Fibroblast of gingiva (primary cell): ENCODE data around the gene C7orf25.
A peak's percentile ranks its signal among the peaks of the same experiment; 100 is the strongest.
"Not testable (repeated sequence)": the region's sequence is repeated elsewhere in the genome, so short reads cannot be mapped to it uniquely, and the experiment has no call there.

Experiments used
- DNase-seq: peaks from one replicate; pipeline ENCODE4 v3.0.0-alpha.2; 2011; ENCODE audit warnings: low read depth

Gene C7orf25

DNA sequence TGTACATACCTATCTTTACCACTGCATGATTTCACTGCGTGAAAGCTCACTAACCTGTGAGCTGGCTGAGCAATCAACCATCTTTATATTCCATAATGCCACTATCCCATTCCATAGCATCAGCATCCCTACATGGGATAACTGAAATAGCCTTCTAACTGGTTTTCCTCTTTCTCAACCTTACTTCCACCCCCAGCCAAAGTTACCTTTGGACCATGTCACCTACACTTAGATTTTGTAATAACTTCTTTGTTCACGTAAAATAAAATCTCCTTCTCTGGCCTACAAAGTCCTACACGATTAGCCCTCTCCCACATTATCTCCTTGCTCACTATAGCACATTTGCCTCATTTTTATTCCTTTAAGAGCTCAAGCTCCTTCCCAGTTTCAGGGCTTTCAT is 17.6 kb upstream of the C7orf25 start:
- DNase-seq = no peak

DNA sequence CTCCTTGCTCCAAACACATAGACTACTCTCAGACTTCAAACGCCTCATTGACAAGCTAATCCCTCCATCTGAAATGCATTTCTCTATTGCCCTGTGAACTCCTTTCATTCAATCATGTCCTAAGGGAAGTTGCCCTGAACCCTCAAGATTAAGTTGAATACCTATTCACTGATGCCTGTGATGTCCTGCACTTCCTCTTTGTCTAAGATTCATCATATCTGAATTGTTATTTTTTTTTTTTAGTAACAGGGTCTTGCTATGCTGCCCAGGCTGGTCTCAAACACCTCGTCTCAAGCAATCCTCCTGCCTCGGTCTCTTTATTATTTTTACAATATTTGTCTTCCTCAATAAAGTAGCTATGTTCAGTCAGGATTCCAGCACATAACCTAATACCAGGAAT is 16.9 kb upstream of the C7orf25 start:
- DNase-seq = no peak

DNA sequence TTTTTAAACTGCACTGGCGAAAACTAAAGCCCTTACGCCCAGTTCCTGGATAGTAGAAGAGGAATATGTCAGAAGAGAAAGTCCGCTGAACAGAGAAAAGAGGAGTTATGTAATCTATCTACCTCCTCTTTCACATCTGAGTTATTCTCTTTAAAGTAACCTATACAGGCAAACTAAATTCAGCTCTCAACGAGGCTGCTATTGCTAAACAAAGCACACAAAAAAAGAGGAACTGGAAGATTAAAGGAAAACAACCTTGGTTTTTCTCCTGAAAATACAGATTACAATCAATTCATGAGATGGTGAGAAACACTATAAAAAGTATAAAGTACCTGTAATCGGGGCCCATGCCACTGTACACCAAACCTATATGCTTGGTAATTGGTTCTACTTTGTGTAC is 14.3 kb upstream of the C7orf25 start:
- DNase-seq = no peak

DNA sequence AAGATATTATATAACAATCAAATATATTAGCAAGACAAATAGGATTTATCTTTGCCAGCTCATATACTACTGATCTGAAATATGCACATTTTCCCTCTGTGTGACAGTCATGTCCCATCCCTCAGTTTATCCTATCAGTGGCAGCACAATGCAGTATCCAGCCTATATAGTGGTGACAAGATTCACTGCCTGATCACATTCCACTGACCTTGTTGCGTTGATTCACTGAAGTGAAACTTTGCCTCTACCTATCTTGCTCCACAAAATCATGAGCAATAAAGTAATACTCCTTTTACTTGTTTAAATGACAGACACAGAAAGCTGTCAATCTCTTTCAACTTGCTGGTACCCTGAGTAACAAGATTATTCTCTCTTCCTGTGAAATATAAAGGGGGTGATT is 13.8 kb upstream of the C7orf25 start:
- no peak for DNase-seq

DNA sequence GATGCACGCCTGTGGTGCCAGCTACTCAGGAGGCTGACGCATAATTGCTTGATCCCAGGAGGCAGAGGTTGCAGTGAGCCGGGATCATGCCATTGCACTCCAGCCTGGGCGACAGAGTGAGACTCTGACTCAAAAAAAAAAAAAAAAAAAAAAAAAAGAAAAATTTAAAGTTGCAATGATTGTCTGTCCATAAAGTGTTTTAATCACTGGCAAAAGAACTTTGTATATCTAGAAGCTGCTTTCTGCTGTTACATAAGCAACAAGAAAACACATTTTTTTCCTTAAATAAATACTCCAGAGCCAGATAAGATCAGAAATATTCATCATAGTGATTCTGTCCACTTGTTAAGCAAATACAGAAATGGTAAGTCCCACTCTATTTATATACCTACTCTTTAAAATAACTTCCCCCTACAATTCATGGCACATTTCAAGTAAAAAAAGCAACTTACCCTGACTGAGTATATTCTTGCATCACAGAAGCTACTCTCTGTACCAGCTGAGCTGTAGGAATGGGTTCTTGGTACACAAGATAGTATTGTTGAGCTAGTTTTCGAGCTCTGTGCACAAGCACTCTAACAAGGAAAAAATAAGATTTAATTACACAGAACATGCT is 12.5 kb upstream of the C7orf25 start:
- no peak for DNase-seq

DNA sequence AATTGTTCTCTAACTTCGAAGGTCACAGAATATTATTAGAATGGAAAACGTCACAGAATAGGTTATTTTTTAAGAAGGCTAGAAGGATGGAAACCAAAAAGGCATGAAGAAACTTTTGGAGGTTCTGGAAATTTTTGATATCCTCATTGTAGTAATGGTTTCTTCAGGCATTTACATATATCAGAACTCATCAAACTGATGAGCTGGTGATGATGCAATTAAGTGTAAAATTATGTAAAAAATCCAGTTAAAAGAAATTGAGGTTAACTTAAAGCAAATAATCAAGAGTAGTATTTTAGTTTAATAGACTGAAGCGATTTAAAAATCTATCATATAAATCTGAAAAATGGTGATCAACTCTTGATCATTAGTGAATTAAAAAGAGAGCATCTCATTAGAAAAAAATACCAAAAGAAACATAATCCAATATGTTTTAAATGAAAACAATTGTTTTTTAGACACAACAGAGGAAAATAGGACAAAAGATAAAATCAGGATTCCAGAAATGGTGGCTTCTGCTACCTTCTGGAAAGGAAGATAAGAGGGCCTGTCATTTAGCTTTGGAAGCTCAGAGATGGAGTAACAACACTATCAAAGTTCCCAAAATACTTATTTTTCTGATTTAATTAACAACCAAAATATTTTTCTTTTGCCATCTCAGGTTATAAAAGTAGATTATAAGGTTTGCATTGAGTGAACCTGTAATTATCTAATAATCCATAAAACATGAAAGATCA is 10.3 kb upstream of the C7orf25 start:
- DNase-seq = no peak

DNA sequence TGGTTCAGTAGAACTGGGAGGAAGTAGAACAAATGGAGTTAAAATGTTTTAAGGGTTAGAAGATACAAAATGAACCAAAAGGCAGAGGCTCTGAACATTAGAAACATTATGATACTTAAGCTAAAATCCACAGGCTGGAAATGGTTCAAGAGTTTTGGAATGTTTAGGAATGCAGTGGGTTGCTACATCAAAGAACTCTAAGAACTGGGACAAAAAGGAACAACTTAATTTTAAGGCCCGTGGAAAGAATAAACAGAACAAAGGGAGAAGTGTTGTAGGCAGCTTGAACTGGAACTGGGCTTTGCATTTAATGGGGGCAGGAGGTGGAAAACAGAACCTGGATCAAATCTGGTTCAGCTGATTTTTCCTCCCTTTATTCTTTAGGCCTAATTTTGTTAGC is 3.5 kb upstream of the C7orf25 start:
- peak; percentile 54 for DNase-seq

DNA sequence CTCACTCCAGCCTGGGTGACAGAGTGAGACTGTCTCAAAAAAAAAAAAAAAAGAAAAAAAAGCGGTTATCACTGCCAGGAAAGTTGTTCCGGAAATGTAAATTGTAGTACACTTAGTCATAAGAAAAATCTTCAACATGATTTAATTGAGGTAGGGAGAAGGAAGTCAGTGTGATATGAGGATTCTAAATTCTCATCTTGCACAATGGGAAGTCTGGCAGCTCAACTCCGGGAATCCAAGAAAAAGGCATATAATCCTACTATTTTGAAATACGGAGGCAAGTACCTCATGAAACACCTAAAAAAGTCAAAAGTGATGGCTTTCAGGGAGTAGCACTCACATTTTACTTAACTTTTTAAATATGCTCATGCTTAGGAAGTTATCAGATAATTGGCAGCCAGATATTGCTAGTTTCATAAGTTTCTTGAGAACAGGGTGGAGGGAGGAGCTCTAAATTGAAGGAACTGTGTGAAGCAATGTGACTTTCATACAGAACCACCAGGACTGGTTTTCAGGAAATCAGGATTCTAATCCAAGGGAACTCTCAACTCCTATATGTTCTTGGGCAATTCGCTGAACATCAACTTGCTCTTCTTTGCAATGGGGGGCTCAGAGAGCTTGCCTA is 2.7 kb upstream of the C7orf25 start:
- peak; percentile 64 for DNase-seq

DNA sequence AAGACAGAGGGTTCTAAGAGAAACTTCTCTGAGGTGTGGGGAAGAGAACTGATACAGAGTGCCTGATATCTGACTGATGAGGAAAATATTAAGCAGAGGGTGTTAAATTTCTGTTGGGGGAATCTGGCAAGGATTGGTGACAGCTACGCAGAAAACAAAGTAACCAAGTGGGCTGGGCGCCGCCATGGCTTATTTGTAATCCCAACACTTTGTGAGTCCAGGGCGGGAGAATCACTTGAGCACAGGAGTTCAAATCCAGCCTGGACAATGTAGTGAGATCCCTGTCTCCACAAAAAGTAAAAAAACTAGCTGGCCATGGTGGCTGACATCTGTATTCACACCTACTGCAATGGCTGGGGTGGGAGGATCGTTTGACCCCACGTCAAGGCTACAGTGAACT is 2.1 kb upstream of the C7orf25 start:
- no peak for DNase-seq

DNA sequence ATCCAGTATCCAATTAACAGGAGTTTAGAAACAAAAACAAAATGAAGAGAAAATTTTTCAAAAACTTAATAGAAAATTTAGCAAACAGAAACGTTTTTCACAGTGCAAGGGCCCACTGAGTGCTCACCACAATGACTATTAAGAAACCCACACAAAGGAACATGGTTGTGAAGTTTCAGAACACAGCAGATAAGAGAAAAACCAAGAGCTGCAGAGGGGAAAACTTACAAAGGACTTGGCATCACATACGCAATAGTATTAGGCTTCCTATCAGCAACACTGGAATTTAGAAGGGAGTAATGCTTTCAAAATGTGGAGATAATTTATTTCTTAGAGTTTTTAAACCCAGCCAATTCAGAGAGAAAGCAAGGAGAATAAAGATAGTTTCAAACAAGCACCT is 1.7 kb upstream of the C7orf25 start:
- DNase-seq = no peak

DNA sequence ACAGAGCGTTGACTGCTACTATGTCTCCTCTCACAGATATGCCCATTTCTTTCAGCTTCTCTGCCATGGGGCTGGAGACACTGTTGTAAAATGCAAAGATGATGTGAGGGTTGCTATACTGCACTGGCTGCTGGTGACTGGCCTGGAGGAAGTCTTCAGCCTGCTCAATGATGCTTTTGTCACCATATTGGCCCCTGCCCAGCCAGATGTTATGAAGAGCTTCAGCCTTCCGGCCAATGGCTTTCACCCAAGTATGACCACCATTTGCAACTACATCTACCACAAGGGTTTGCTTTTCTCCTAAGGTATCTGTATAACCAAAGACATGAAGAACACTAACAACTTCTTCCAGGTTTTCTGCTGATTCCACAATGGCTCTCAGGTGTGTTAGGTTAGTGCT is 1.6 kb downstream of the C7orf25 start:
- DNase-seq = no peak

DNA sequence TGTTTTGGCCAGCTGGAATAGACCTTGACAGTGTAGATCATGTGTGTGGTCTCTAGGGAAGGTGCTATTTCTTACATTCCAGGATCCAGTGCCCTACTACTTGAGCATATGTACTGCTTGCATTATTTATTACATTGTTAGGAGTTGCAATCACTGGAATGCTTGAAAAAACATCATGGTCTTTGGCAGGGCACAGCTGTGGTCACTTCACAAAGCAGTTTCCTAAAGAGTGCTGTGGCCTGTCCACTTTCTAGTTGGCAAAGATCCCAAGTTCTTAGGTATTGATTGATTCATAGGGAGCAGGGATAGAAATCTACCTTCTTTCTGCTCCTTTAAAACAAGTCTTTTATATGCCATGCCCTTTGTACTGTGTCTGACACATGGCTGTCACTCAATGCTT is 4.6 kb downstream of the C7orf25 start:
- DNase-seq = peak; percentile 49

DNA sequence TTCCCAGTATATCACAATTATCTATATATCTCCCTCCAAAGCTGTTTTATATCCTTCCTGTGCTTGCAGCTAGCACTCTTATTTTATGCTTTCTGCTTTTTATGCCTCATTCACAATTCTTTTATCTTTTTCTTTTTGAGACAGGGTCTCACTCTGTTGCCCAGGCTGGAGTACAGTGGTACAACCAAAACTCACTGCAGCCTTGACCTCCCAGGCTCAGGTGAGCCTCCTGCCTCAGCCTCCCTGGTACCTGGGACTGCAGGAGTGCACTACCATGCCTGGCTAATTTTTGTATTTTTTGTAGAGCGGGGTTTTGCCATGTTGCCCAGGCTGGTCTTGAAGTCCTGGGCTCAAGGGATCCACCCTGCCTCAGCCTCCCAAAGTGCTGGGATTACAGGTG is 5.7 kb downstream of the C7orf25 start:
- DNase-seq = no peak

DNA sequence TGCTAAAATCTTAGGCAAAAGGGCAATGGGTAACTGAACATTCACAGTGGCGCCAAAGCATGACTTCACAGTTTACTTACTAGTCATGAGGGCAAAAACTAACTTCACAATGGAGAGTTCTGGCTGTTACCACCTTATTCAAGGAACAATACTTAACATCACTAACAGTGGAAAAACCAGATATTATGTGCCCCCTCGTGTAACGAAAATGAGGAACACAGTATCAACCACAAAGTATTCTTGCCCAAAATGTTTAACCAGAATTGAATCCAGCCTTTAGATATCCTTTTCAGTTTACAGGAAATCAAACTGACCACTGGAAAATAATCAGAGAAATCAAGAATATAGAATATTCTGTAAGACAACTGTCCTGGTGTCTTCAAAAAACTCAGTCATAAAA is 9.5 kb downstream of the C7orf25 start:
- DNase-seq = no peak

DNA sequence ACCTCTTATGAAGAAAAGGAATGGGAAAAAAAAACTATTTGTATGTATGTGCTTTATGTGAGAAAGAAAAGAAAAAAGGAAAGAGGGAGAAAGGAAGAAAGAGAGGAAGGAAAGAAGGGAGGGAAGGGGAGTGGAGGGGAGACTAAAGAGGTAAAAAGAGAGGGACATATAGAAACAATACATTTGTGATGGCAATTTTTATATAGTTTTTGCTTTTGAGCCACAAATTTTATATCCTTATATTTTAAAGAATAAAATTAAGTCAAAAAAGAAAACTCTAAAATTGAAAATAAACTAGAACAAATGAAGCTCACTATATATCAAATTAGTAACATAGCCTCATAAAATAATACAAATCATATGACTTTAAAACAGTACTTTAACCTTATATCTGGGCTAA is 11.0 kb downstream of the C7orf25 start:
- no peak for DNase-seq

DNA sequence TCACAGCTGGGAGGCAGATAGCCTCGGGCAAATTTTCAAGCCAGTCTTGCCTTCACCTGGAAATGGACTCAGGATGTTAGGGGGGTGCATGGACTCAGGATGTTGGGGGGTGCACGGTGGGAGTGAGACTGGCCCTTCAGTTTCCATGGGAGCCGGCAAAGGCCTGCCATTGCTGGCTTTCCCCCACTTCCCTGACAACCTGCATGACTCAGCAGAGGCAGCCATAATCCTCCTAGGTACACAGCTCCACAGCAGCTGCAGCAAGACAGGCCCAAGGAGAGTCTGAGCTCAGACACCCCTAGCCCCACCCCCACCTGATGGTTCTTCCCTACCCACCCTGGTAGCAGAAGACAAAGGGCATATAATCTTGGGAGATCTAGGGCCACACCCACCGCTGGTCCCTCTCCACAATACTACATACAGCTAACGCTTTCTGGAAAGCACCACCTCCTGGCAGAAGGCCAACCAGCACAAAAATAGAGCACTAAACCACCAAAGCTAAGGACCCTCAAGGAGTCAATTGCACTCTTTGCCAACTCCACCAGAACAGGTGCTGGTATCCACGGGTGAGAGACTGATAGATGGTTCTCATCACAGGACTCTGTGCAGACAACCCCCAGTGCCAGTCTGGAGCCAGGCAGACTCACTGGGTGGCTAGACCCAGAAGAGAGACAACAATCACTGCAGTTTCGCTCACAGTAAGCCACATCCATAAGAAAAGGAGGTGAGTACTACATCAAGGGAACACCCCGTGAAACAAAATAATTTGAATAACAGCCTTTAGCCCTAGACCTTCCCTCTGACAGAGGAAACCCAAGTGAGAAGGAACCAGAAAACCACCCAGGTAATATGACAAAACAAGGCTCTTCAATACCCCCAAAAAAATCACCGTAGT is 18.3 kb downstream of the C7orf25 start:
- no peak for DNase-seq

DNA sequence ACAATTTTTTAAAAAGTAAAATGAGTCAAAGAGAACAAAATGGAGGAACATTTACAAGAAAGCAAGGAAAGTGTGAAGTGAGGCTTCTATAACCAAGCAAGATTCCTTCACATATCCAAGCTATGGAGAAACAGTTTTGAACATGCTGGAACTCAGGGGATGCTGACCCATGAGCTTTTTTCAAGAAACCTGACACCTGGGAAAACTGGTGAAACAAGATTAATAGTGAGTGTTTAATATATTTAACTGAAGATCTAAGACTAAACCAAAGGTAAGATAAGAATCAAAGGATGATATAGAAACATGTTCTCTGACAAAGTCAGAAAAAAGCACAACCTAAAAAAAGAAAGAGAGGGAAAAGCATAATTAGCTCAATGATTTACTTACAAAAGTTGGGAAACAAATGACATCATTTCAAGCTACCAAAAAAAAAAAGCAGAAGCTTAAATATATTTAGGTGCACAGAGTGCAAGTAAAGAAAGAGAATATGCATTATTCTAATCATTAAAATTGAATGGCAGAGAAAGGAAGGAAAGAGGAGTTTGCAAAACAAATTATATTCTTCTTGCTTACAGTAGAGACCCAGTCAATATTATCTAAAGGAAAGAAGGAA is 24.9 kb downstream of the C7orf25 start:
- DNase-seq = no peak

DNA sequence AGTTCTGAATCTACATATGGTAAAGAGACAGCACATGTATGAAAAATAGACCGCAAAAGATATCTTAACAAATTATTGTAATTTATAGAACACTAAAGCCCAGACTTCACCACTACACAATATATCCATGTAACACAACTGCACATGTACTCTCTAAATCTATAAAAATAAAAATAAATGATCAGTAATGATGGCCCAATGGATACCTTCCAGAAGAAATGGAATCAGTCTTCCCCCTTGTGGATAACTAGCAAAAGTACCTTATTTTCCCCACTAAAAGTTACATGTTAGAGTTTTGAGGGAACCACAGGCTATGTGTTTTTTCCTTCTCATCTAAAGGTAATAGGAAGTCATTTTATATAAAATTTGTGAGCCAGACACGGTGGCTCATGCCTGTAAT is 25.7 kb downstream of the C7orf25 start:
- DNase-seq = no peak

DNA sequence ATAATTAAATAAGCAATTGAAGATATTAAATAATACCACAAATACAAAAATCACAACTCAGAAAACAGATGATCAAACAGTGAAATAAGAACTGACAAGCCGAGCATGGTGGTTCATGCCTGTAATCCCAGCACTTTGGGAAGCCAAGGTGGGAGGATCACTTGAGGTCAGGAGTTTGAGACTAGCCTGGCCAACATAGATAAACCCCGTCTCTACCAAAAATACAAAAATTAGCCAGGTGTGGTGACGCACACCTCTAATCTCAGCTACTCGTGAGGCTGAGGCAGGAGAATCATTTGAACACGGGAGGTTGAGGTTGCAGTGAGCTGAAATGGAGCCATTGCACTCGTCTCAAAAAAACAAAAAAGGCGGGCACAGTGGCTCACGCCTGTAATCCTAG is 26.7 kb downstream of the C7orf25 start:
- not testable (repeated sequence) for DNase-seq

DNA sequence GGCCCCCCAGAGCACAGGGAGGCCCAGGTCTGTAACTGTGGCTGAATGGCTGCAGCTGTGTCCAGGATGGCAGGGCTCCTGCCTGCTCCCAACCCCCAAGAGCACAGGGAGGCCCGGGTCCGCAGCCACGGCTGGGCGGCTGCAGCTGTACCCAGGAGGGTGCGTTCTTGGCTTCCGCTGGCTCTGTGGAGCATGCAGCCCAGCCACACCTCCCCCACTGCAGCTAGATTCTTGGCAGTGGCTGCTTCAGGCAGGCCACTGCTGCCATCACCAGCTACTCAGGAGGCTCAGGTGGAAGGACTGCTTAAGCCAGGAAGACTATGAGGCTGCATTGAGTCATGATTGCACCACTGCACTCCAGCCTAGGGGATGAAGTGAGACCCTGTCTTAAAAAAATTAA is 27.9 kb downstream of the C7orf25 start:
- no peak for DNase-seq

DNA sequence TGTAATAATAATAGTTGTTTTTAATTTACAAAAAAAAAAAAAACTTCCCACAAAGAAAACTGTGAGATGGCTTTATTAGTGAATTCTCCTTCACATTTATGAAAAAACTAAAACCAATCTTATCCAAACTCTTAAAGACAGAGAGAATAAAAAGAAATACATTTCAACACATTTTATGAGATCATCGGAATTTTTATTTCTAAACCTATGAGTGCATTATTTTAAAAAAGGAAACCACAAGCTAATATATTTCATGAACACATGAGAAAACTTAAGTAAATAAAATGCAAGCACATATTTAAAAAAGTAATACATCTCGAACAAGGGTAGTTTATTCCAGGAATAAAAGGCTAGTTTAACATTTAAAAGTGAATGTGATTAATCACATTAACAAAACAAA is 31.5 kb downstream of the C7orf25 start:
- DNase-seq = no peak

DNA sequence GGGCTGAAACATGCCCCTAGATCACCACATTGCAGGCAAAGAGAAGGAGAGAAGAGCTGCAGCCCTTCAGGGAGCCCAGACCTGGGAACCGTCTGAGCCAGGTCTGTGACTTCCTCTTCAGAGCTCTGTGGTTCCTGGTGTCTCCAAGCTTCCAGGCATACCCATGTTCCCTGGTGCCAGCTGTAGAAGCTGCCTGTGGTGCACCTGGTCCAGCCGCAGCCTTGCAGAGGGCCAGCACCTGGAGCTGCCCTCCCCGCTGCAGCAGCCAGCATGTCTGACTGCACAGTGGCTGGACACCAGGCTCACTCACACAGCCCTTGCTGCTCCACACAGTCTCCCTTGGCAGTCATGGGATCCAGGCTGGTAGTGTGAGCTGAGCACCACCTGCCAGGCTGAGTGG is 33.6 kb downstream of the C7orf25 start:
- no peak for DNase-seq
